H9 (cell line): Measurements from ENCODE around the gene ARHGEF16. TPM values are rescaled to one million over a fixed set of nuclear protein-coding genes. Genes with fewer than 3 reads are reported as not detected.

Experiments used
- DNase-seq: peaks from one replicate; pipeline ENCODE4 v3.0.0-alpha.2; 2017
- H2AFZ ChIP-seq: one replicate; pipeline ENCODE4 v1.6.1; 2013; ENCODE audit warnings: mild to moderate bottlenecking, low read length, control low read depth, moderate library complexity
- H2AK5ac ChIP-seq: 2 replicates; pipeline ENCODE4 v1.6.1; 2013; ENCODE audit warnings: low read length, control low read depth, mixed read lengths; ENCODE audit not compliant: insufficient read length
- H2BK120ac ChIP-seq: one replicate; pipeline ENCODE4 v1.6.1; 2013; ENCODE audit warnings: low read depth, mild to moderate bottlenecking, low read length, control low read depth, inconsistent platforms; ENCODE audit not compliant: poor library complexity, severe bottlenecking
- H2BK12ac ChIP-seq: 2 replicates; pipeline ENCODE4 v1.6.1; 2013; ENCODE audit warnings: low read length, control low read depth, mixed read lengths, low read depth; ENCODE audit not compliant: insufficient read length
- H2BK15ac ChIP-seq: 2 replicates; pipeline ENCODE4 v1.6.1; 2013; ENCODE audit warnings: low read depth, low read length, control low read depth
- H2BK20ac ChIP-seq: one replicate; pipeline ENCODE4 v1.6.1; 2013; ENCODE audit warnings: low read depth, mild to moderate bottlenecking, low read length, control low read depth, inconsistent platforms; ENCODE audit not compliant: poor library complexity, severe bottlenecking
- H2BK5ac ChIP-seq: 2 replicates; pipeline ENCODE4 v1.6.1; 2013; ENCODE audit warnings: low read length, control low read depth, mixed read lengths; ENCODE audit not compliant: insufficient read length
- H3K14ac ChIP-seq: 2 replicates; pipeline ENCODE4 v1.6.1; 2013; ENCODE audit warnings: low read length, control low read depth; ENCODE audit not compliant: insufficient read depth
- H3K18ac ChIP-seq: 2 replicates; pipeline ENCODE4 v1.6.1; 2013; ENCODE audit warnings: low read depth, mild to moderate bottlenecking, mixed read lengths, low read length, control low read depth; ENCODE audit not compliant: insufficient read length
- H3K23ac ChIP-seq: 2 replicates; pipeline ENCODE4 v1.6.1; 2013; ENCODE audit warnings: low read length, control low read depth, mixed read lengths, low read depth; ENCODE audit not compliant: insufficient read length
- H3K23me2 ChIP-seq: 2 replicates; pipeline ENCODE4 v1.6.1; 2013; ENCODE audit warnings: low read depth, mild to moderate bottlenecking, mixed read lengths, low read length, control low read depth; ENCODE audit not compliant: insufficient read length, poor library complexity, severe bottlenecking
- H3K27ac ChIP-seq: 2 replicates; pipeline ENCODE4 v1.5.1; 2013; ENCODE audit warnings: low read length, control low read depth, mixed read lengths, low read depth; ENCODE audit not compliant: insufficient read length
- H3K27me3 ChIP-seq: 2 replicates; pipeline ENCODE4 v1.6.1; 2013; ENCODE audit warnings: low read length, control low read depth, inconsistent platforms; ENCODE audit not compliant: insufficient read depth
- H3K4ac ChIP-seq: 2 replicates; pipeline ENCODE4 v1.6.1; 2013; ENCODE audit warnings: low read depth, mild to moderate bottlenecking, control low read depth, inconsistent platforms, low read length, moderate library complexity
- H3K4me1 ChIP-seq: 2 replicates; pipeline ENCODE4 v1.6.1; 2013; ENCODE audit warnings: low read length, control low read depth, inconsistent platforms; ENCODE audit not compliant: insufficient read depth
- H3K4me2 ChIP-seq: 2 replicates; pipeline ENCODE4 v1.6.1; 2013; ENCODE audit warnings: low read length, control low read depth, mixed read lengths; ENCODE audit not compliant: insufficient read length, insufficient read depth
- H3K56ac ChIP-seq: 2 replicates; pipeline ENCODE4 v1.6.1; 2013; ENCODE audit warnings: low read depth, mild to moderate bottlenecking, mixed read lengths, low read length, control low read depth; ENCODE audit not compliant: insufficient read length
- H3K79me1 ChIP-seq: 2 replicates; pipeline ENCODE4 v1.6.1; 2013; ENCODE audit warnings: low read depth, mild to moderate bottlenecking, moderate library complexity, low read length, control low read depth, inconsistent platforms; ENCODE audit not compliant: insufficient read depth, poor library complexity, severe bottlenecking
- H3K79me2 ChIP-seq: 2 replicates; pipeline ENCODE4 v1.6.1; 2013; ENCODE audit warnings: low read length, control low read depth, inconsistent platforms; ENCODE audit not compliant: insufficient read depth
- H3K9ac ChIP-seq: 2 replicates; pipeline ENCODE4 v1.6.1; 2013; ENCODE audit warnings: low read length, control low read depth, mixed read lengths; ENCODE audit not compliant: insufficient read length; ENCODE audit errors: extremely low read depth
- H3K9me3 ChIP-seq: one replicate; pipeline ENCODE4 v1.6.1; 2013; ENCODE audit warnings: low read depth, low read length, inconsistent platforms; ENCODE audit not compliant: control insufficient read depth
- H3T11ph ChIP-seq: one replicate; pipeline ENCODE4 v1.6.1; 2013; ENCODE audit warnings: mild to moderate bottlenecking, low read length, control low read depth, inconsistent platforms
- H4K20me1 ChIP-seq: one replicate; pipeline ENCODE4 v1.6.1; 2013; ENCODE audit not compliant: control insufficient read depth, insufficient read length, insufficient read depth
- H4K5ac ChIP-seq: 2 replicates; pipeline ENCODE4 v1.6.1; 2013; ENCODE audit warnings: low read depth, mild to moderate bottlenecking, mixed read lengths, low read length, control low read depth; ENCODE audit not compliant: insufficient read length
- H4K8ac ChIP-seq: replicated peaks from 2 replicates; pipeline ENCODE4 v1.6.1; 2013; ENCODE audit warnings: low read length, control low read depth, mixed read lengths, low read depth; ENCODE audit not compliant: insufficient read length
- H4K91ac ChIP-seq: 2 replicates; pipeline ENCODE4 v1.6.1; 2013; ENCODE audit warnings: low read depth, mild to moderate bottlenecking, moderate library complexity, mixed read lengths, low read length, control low read depth; ENCODE audit not compliant: insufficient read length
- H3K27ac Mint-ChIP-seq, 3 experiments: 2 replicates in 2 of 3; 3 replicates in 1 of 3; pipeline ENCODE4 v1.8.0; 2020 to 2021; ENCODE audit warnings: mixed read lengths in 3 of 3, mild to moderate bottlenecking in 1 of 3, moderate library complexity in 1 of 3
- H3K27me3 Mint-ChIP-seq: 2 replicates; pipeline ENCODE4 v1.8.0; 2021; ENCODE audit warnings: low read depth, mild to moderate bottlenecking, moderate library complexity, mixed read lengths
- H3K36me3 Mint-ChIP-seq, 3 experiments: 2 replicates in 2 of 3; 3 replicates in 1 of 3; pipeline ENCODE4 v1.8.0; 2020 to 2021; ENCODE audit warnings: low read depth in 3 of 3, mixed read lengths in 3 of 3; ENCODE audit not compliant: insufficient read depth in 1 of 3
- H3K4me1 Mint-ChIP-seq, 2 experiments: 2 replicates each; pipeline ENCODE4 v1.8.0; 2020; ENCODE audit warnings: mixed read lengths in 2 of 2
- H3K4me3 Mint-ChIP-seq, 2 experiments: 2 replicates in 1 of 2; 3 replicates in 1 of 2; pipeline ENCODE4 v1.8.0; 2020 to 2021; ENCODE audit warnings: mild to moderate bottlenecking in 2 of 2, mixed read lengths in 2 of 2, moderate library complexity in 1 of 2
- H3K9me3 Mint-ChIP-seq, 2 experiments: 2 replicates in 1 of 2; 3 replicates in 1 of 2; pipeline ENCODE4 v1.8.0; 2020; ENCODE audit warnings: mild to moderate bottlenecking in 2 of 2, mixed read lengths in 2 of 2, moderate library complexity in 1 of 2
- CTCF ChIP-seq: fragments of 200-600 bp; sonication (generic); conservative IDR thresholded peaks from 3 replicates; pipeline ENCODE4 v1.8.0; 2021; ENCODE audit warnings: antibody characterized with exemption, mild to moderate bottlenecking
- WGBS: extraction: QIAGEN DNeasy Blood & Tissue Kit; methylation state at CpG from one replicate; pipeline ENCODE4 v1.1.7; 2013; ENCODE audit warnings: missing lambda C conversion rate, low lambda C conversion rate, mixed read lengths; ENCODE audit not compliant: insufficient read length; ENCODE audit errors: extremely low coverage; 5-methylcytosine and 5-hydroxymethylcytosine counted together
- total RNA-seq: library from RNA; stranded (reverse); gene quantifications from 2 replicates; pipeline ENCODE4 v1.2.1, GENCODE V29; 2021

The ARHGEF16 gene
- total RNA-seq, 1 experiment from 2014 or later: 48.5 TPM

- Histone ChIP-seq H2AFZ (no peak overlapping the region), H2BK15ac (no peak overlapping the region), H3K4me2 (no peak overlapping the region), H4K20me1 (peaks cover 3% of the 10 kb centered on the region), H3K79me2 (no peaks in the 10 kb centered on the region), H3K9me3 (no peaks in the 10 kb centered on the region), H3K4ac (no peak overlapping the region), H3K23me2 (no peaks in the 10 kb centered on the region), H2AK5ac (no peak overlapping the region), H2BK20ac (no peak overlapping the region), H2BK5ac (no peak overlapping the region), H3K4me1 (no peaks in the 10 kb centered on the region), H3K18ac (no peak overlapping the region), H4K91ac (no peak overlapping the region), H3K56ac (no peak overlapping the region), H3K9ac (no peak overlapping the region), H2BK120ac (no peak overlapping the region), H3K27ac (no peak overlapping the region), H3K79me1 (no peaks in the 10 kb centered on the region), H2BK12ac (no peak overlapping the region), H3T11ph (no peak overlapping the region), H4K5ac (no peak overlapping the region), H3K27me3 (no peaks in the 10 kb centered on the region), H3K23ac (no peak overlapping the region), H3K14ac (no peak overlapping the region), H4K8ac (no peak overlapping the region)
- DNase-seq: no peak
- Mint-ChIP-seq H3K4me3 (no peak overlapping the region), H3K27ac (no peak overlapping the region), H3K9me3 (no peaks in the 10 kb centered on the region), H3K27me3 (no peaks in the 10 kb centered on the region), H3K4me1 (no peaks in the 10 kb centered on the region), H3K36me3 (no peaks in the 10 kb centered on the region; a peak in 2 of 7 replicates)
- TF ChIP-seq CTCF: no peak
- no CpG with 5 or more reads among the region's 15 CpGs for WGBS
Measured at GRCh38 chr1:3506041-3506440, 51.6 kb downstream of the ARHGEF16 start.
